Caki2 (cell line): ENCODE results near the gene TMEM91. TPM values are rescaled to one million over a fixed set of nuclear protein-coding genes. Genes with fewer than 3 reads are reported as not detected.

Experiments
- DNase-seq: peaks from one replicate; pipeline ENCODE4 v3.0.0-alpha.2; 2015; ENCODE audit warnings: low read depth
- in situ Hi-C: cut with HindIII; loops from 2 replicates; pipeline ENCODE4 v1.10.0; 2016; ENCODE audit warnings: low sequenced_read_pairs, low pct_unique_long_range_greater_than_20kb, mixed read lengths
- total RNA-seq: library from RNA; depleted of rRNA; stranded (reverse); fragments of >200 nt; shearing (Covaris generic); gene quantifications from 2 replicates; pipeline ENCODE4 v1.2.3, GENCODE V29; 2014; ENCODE audit warnings: low replicate concordance

TMEM91 gene
- total RNA-seq, 1 experiment from 2014 or later = 7.5 TPM

DNA sequence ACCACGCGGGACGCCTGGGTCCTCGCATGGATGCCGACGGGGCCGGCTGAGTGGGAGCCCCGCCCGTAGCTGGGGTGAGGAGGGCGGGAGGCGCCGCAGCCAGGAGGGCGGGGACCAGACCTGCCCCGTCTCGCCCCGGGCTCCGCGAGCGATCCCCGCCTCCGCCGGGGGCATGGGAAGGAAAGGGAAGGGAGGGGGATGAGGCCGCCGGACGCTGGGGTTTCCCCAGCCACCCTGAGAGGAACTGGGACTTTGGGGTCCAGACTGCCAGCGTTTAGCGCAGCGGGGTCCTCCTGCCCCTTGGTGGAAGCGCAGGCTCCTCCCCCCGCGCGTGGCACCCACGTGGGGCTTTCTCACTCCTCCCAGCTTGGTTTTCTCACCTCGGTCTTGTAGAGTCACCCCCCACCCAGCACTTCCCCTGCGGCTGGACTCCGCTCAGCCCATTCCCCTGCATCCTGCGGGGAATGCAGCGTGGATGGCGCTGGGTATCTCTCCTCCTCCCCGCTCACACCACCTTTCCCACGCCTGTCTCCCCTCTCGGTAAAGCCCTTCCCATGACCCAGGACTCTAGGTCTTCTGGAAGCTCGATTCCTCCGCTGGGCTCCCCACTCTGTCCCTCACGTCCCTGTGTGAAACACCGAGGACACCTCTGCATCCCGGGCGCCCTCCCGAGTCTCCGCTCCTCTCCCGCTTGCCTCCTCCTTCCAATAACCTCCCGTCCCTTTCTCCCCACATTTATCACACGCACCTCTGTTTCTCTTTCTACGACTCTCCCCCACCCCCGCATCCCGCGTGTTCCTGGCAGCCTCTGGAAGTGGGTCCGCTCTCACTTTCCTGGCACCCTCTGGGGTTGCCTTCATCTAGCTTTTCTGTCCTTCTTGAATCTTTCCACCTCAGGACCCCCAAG, 24.7 kb upstream of the TMEM91 start:
- DNase-seq = peak; percentile 75
- in situ Hi-C loops = no loop called here

DNA sequence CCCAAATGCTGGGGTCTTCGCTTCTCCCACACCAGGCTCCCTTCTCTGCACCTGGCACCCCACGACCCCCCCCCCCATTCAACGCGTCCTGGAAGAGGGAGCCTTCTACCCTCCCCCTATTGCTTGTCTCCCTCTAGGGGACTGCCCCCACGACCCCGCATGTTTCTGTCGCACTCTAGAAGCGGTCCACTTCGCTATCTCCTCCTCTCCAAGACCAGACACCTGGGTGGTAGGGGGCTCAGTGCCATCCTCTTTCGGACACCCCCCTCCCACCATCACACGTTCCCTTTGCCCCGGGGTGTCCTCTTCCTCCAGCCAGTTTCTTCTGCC, 24.1 kb upstream of the TMEM91 start:
- no peak for DNase-seq
- in situ Hi-C loops = no loop called here

DNA sequence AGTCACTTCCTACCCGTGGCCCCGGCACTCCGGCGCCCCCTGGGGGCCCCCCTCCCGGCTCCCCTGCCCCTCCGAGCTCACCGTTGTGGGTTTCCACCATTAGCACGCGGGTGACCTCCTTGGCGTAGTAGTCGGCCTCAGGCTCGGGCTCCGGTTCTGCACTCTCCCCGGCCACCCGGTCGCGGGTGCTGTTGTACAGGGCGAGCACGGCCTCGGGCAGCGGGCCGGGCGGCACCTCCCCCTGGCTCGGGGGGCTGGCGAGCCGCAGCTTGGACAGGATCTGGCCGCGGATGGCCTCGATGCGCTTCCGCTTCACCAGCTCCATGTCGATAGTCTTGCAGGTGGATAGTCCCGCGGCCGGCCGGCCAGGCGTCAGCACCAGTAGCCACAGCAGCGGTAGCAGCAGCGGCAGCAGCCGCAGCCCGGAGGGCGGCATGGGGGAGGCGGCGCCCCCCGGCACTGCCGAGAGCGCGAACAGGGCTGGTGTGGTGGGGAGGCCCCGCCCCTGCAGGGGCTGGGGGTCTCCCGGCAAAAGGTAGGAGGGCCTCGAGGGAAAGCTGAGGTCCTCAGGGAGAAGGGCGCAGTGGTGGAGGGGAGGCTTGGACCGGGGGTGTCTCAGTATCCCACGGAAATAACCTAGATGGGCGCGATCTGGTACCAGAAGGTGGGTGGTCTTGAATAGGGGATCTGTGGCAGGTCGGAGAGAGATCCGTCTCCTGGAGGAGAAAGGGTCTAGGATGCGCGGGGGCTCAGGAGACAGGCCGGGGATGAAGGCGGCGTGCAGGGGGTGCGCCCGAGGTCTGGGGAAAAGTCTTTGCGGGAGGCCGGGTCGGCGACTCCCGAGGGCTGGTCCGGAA, 23.5 kb upstream of the TMEM91 start:
- DNase-seq = peak; percentile 69

DNA sequence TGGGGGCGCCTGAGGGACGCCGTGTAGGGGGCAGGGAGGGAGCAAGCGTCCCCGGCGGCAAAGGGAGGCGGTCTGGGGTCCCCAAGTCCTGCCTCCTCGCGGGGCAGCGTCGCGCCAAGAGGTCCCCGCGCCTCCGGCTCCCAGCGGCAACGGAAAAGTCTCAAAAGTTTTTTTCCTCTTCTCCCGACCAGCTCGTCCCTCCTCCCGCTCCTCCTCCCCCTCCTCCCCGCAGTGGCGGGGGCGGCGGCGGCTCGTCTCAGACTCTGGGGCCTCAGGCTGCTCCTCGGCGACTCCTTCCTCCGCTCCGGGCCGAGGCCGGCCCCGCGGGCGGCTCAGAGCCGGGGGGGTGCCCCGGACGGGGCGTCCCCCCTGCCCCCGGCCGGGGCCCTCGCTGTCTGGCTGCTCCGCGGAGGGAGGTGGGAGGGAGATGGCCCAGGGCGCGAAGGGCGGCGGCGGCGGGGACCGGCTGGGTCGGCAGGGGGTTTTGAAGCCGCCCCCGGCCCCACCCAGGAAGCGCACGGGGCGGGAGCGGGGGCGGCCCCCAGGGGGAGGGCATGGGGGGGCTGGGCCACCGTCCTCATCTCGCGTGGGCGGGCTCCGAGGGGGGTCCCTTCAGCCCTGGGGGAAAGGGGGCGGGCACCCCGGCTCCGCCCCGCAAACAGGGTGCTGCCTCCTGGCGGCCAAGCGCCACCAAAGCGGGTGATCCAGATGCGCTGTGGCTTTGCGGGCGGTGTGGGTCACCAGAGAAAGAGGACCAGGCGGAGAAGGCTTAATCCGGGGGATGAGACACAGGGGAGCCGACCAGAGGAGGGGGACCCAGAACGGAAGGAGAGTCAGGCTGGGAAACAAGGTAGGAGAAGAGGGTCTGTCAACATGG, 22.6 kb upstream of the TMEM91 start, which contains the start of gene TGFB1:
Gene TGFB1, minus strand, starts transcription at position 457 of the 877 bp plus-strand sequence. CDS start 878 bp downstream, outside the sequence.
- in situ Hi-C loops = no loop called here
- peak; percentile 94 for DNase-seq

More for the DNA sequence above, 23.5 kb upstream of the TMEM91 start:
- in situ Hi-C loops = no loop called here

DNA sequence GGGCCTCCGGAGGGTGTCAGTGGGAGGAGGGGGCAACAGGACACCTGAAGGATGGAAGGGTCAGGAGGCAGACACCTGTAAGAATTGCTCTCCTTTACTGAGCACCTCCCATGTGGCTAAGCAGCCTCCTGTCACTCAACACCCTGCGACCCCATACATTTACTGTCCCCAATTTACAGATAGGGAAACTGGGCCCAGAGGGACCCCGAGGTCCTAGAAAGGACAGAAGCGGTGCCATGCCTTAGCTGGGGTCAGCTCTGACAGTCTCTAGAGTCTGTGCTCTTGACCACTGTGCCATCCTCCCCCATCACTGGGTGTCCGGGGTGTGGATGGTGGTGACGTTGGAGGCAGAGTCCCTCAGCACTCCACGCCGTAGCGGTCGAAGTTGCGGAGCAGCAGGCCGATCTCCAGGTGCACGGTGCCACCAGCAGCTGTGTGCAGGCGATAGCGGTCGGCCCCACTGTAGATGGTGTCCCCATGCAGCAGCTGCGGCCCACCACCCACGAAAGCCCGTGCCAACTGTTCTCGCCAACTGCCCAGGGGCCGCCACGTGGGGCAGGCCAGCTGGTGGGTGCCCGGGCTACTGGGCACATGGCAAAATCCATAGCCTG, 21.9 kb upstream of the TMEM91 start:
- DNase-seq = no peak
- in situ Hi-C loops = no loop called here

DNA sequence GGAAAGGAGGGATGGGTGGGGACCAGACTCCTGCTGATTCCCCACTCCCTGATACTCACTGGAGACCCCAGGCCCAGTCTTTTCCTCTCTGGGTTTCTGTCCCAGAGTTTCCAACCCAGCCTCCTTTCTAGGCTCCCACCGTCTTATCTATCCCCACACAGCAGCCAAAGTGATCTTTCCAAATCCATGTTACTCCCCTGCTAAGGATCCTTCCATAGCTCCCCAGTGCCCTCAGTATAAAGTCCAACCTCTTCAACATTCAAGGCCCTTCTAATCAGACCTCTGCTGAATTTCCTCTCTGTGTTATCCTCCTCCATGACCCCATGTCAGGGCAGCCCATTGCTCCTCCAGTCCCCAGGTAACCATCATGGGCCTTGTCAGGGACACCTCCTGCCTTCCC, 21.3 kb upstream of the TMEM91 start:
- in situ Hi-C loops = no loop called here

DNA sequence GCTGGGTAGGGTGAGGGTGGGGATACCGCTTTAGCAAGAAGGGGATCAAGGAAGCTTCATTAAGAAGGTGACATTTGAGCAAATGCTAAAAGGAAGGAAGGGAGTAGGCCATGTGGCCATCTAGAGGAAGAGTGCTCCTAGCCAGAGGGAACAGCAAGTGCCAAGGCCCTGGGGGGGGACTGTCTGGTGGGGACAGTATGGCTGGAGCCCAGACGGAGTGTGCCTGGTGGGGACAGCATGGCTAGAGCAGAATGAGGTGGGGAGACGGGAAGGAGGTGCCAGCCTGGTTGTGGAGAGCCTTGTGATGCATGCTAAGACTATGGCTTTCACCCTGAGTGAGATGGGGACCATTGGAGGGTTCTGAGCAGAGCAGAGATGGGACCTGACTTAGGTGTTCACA, 20.5 kb upstream of the TMEM91 start:
- no peak for DNase-seq
- in situ Hi-C loops = no loop called here

More for the DNA sequence above, 21.3 kb upstream of the TMEM91 start:
- DNase-seq = no peak

DNA sequence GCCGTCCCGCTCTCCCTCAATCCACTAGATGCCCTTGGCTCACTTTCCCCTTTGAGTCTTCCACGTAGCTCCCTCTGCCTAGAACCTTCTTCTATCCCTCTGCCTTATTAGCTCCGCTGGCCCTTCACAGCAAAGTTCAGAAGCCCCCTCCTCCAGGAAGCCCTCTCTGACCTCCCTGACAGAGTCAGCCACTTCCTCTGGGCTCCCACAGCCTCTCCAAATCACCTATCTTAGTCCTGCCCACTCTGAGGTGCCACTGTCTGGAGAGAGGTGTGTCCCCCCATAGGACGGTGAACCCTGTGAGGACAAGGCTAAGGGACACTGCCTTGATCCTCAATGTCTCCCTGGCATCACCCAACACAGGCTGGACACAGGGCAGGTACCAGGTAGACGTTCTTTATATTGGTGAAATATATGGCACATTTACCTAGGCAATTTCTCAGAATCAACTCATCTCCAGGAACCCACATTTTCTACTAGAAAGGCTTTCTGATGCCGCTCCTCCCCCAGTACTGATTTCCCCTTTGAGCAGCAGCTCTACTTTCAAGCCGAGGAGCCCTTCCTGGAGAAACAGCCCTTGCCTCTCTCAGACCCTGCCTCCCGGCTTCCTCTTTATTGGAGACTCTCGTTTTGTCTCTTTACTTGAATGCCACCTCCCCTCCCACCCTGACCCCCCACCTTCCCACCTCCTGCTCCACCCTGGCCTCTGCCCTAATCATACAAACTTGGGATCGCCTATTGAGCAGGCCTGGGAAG, 19.2 kb upstream of the TMEM91 start:
- in situ Hi-C loops = no loop called here

DNA sequence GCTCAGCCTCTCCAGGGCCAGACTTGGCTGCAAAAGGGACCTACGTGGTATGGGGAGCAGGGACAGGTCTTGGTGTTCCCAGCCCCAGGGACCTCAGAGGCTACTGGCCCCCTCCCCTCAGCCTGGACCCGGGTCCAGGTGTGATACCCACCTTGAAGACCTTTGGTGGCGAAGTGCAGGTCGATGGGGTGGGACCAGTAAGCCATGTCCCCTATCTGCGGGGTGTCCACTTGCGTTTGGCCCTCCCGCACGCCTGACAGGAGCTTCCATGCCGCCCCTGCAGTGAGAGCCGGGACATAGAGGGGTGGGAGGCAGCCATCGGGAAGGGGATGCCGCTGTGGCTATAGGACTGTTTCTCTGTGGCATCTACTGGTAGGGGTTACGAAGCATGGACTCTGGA, 18.6 kb upstream of the TMEM91 start:
- no peak for DNase-seq
- in situ Hi-C loops = no loop called here

More for the DNA sequence above, 19.2 kb upstream of the TMEM91 start:
- DNase-seq = no peak

DNA sequence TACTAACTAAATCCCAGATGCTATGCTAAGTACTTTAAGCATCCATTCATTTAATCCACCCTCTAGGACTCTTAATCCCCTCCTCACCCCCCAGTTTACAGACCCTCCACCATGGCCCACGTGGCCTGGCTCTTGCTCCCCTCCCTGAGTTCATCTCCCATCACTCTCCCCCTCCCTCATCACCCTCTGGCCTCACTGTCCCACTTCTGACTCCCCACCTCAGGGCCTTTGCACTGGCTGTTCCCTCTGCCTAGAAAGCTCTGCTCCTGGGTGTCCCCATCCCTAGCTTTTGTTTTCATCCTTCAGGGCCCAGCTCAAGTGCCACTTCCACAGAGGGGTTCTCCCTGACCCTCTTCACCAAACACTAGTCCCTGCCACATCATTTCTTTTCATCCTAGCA, 16.6 kb upstream of the TMEM91 start:
- no peak for DNase-seq
- in situ Hi-C loops = no loop called here

DNA sequence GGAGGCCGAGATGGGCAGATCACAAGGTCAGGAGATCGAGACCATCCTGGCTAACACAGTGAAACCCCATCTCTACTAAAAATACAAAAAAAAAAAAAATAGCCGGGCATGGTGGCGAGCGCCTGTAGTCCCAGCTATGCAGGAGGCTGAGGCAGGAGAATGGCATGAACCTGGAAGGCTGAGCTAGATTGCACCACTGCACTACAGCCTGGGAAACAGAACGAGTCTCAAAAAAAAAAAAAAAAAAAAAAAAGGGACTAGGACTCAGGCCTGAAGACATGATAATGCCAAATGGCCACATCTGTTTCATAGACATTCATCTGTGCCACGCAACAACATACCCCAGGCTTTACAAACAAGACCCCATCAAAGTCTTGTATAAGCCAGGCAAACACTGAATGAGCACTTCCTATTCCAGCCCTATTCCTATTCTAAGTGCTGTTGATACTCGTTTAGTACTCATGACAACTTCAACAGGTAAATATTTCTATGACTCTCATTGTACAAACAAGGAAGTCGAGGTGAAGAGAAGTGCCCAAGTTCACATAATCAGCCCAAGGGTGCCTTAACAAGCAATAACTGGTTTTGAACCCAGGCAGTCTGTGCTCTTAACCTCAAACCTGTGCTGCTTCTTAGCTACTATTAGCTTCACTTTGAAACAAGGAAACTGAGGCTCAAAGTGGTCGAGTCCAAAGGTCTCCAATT, 14.0 kb upstream of the TMEM91 start:
- no peak for DNase-seq
- in situ Hi-C loops = no loop called here

DNA sequence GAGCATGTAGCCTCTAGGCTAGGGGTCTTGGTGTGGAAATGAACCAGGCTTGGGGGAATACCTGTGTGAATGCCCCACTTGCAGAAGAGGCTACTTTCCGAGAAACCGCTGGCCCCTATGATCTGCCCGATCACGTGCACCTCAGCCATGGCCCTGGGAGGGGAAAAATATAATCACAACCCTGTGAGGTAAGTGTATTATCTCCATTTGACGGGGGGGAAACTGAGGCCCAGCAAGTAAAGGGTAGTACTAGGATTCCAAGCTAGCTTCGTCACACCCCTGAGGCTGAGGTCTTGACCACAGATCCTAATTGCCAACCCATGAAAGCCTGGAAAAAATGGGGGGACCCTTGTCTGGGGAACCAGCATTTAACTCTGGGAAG, 13.0 kb upstream of the TMEM91 start:
- in situ Hi-C loops = no loop called here
- DNase-seq = no peak

DNA sequence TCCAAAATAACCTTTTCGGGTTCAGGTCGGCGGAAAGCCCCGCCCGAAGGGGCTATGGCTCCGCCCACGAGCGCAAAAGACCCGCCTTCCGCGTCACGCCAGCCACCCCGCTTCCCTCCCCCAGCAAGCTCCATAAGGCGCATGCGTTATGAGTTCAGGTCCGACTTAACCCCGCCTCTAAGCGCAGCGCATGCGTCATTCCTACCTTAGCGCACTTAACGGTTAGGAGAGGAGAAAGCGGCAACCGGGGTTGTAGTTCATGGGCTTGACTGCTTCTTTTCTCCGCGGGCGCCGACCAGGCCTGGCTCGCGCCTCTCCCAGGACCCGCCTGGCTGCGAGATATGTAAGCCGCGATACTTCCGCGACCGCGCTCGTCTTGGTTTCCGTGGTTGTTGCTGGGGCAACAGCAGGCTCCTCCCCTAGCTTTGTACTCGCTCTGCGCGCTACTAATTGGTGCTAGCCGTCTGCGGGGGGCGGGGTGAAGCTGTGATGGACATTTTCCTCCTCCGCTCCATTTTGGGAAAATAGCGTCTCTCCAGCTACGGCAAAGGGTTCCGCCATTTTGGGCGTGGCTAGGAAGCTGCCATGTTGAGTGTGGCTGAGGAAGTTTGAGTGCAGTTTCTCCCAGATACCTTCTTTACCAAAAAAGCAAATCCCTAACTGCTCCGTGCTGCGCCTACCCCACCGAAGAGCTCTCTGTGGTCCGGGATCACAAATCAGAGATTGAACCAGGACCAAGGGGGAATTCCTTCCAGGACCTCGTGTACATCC, 12.4 kb upstream of the TMEM91 start, which contains the start of gene B9D2:
Gene B9D2, minus strand, starts transcription at position 397 of the 771 bp plus-strand sequence. CDS start 630 bp downstream, outside the sequence.
- peak; percentile 100 for DNase-seq
- in situ Hi-C loops = no loop called here

DNA sequence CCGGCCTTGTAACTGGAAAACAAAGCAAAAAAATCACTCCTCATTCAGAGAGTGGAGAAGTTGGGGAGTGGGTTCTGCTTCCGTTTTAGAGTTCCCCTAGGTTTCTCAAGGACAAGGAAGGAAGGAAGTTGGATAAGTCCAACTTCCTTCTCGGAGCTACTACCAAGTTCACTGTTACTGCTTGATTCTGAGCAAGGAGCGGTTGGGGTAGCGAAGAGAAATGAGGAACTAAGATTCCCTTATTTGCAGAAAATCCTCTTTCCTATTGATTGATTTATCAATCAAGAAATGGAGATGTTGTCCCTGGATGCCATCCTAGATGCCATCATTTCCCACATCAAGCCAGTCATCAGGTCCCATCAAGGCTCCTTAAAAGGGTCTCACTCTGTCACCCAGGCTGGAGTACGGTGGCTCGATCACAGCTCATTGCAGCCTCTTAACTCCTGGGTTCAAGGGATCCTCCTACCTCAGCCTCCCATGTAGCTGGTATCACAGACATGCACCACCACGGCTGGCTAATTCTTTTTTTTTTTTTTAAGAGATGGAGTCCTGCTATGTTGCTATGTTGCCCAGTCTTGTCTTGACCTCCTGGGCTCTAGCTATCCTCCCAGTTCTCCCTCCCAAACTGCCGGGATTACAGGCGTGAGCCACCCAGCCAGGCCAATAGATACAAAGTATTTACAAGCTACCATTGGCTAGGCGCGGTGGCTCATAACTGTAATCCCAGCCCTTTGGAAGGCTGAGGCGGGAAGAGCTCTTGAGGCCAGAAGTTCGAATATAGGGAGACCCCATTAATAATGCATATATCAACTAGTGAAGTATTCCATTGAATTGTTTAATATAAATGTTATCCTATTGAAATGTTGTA, 11.6 kb upstream of the TMEM91 start:
- DNase-seq = no peak
- in situ Hi-C loops = no loop called here

DNA sequence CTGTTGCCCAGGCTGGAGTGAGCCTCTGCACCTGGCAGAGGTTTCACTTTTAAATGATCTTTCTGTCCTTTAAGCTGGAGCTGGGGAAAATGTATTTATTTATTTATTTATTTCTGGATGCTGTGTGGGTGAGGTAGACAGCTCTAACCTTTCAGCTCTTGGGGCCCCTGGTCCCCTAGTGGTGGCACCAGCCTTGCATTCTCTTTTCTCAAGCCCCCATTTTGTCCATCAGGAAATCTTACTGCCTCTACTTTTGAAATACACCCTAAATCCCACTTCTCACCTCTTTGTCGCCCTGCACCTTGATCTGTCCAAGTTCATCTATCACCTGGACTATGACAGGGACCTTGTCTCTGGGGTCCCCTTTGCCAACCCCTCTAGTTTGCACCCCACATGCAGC, 10.2 kb upstream of the TMEM91 start:
- in situ Hi-C loops = no loop called here
- no peak for DNase-seq
